ENCODE measurements around the gene INPP5A. TPM values are rescaled to one million over a fixed set of nuclear protein-coding genes. Genes with fewer than 3 reads are reported as not detected.
A peak's percentile ranks its signal among the peaks of the same experiment; 100 is the strongest.

INPP5A gene
- total and polyA plus RNA-seq, 7 donors, result 15.1 to 48.8 (median 40.9) TPM

DNA sequence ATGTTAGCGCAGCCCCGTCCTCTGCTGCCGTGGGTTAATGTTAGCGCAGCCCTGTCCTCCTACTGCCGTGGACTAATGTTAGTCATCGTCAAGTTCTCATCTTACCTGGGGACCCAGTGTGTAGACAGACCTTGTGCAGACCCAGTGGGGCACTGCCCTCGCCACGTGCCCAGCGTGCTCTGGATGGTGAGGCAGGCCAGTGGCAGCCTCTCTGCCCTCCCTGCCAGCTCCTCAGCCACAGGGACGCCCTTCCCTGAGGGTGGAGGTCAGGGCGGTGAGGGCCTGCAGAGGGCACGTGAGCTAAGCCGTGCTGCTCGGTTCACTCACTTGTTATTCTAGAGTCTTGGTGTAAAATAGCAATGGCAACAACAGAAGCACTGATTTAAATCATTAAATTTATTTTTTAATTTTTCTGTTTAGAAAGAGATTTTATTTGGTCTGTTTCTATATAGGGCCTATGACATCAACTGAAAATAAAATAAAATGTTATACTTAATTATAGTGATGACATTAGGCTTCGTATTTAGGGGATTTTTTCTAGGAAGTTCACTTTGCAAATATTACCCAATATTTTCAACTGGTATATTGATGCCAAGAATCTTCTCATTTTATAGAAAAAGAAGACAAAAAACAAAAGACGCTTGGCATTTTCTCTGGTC lies 199.9 kb downstream of the INPP5A start:
- no peak for DNase-seq
- TF ChIP-seq CTCF (IDR thresholded peaks at IDR 0.05), result no peak
- H3K4me3 ChIP-seq, result no peak overlapping the region
- intact Hi-C loops (cut with DNase I), result no loop called here
- peaks cover 0 to 14% of the 10 kb centered on the region in 2 donors for H3K36me3 ChIP-seq (ENCODE audit: insufficient read depth in 1 of 2, low read depth in 1 of 2)
- no peaks in the 10 kb centered on the region for H3K4me1 ChIP-seq
- no peak overlapping the region for H3K27ac ChIP-seq
- no peaks in the 10 kb centered on the region for H3K9me3 ChIP-seq
- no peaks in the 10 kb centered on the region for H3K27me3 ChIP-seq (ENCODE audit: insufficient read depth in 3 of 3, low read length in 2 of 3)
- ATAC-seq, result peak in 3 of 4 donors; percentile 45 to 74 (median 49)
- WGBS, 3 donors, result 89 to 92% (median 91%) methylated on average over 16 of the region's 16 CpGs

GRCh38 chr10:132738454-132739224 lies 201.1 kb downstream of the INPP5A start:
- Histone ChIP-seq H3K9me3 (no peaks in the 10 kb centered on the region), H3K27ac (no peak overlapping the region), H3K4me3 (no peak overlapping the region), H3K36me3 (ENCODE audit: insufficient read depth in 1 of 2, low read depth in 1 of 2) (peaks cover 0 to 14% of the 10 kb centered on the region in 2 donors), H3K4me1 (no peaks in the 10 kb centered on the region), H3K27me3 (ENCODE audit: insufficient read depth in 3 of 3, low read length in 2 of 3) (no peaks in the 10 kb centered on the region)
- DNase-seq (no peak), ATAC-seq (no peak)
- intact Hi-C loops (cut with DNase I), result no loop called here
- 88 to 93% (median 91%) methylated on average over 25 of the region's 25 CpGs for WGBS, 3 donors
- TF ChIP-seq CTCF (IDR thresholded peaks at IDR 0.05), result no peak

DNA sequence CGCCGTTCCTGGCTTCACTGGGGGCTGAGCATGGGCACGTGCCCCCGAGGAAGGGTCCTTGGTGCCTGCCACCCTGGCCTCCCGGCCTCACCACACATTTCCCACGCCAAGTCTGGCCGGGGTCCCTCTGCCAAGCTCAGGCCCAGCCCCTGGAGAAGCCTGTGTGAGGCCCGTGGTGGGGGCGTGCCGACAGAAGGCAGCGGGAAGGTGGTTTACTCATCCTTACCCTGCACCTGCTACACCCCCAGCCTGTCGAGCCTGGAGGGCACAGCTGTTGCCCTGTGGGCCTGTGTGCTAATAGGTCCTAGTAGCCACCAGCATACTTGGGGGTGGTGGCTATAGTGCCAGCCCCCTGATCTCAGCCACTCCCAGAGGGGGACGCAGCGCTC lies 201.6 kb downstream of the INPP5A start:
- WGBS, 3 donors, result 81 to 82% (median 81%) methylated on average over 14 of the region's 14 CpGs
- Histone ChIP-seq H3K27me3 (ENCODE audit: insufficient read depth in 3 of 3, low read length in 2 of 3) (no peaks in the 10 kb centered on the region), H3K36me3 (ENCODE audit: insufficient read depth in 1 of 2, low read depth in 1 of 2) (peaks cover 0 to 14% of the 10 kb centered on the region in 2 donors), H3K4me3 (no peak overlapping the region), H3K4me1 (no peaks in the 10 kb centered on the region), H3K9me3 (no peaks in the 10 kb centered on the region), H3K27ac (no peak overlapping the region)
- intact Hi-C loops (cut with DNase I), result no loop called here
- DNase-seq, result no peak
- no peak for TF ChIP-seq CTCF (IDR thresholded peaks at IDR 0.05)
- ATAC-seq, result no peak

DNA sequence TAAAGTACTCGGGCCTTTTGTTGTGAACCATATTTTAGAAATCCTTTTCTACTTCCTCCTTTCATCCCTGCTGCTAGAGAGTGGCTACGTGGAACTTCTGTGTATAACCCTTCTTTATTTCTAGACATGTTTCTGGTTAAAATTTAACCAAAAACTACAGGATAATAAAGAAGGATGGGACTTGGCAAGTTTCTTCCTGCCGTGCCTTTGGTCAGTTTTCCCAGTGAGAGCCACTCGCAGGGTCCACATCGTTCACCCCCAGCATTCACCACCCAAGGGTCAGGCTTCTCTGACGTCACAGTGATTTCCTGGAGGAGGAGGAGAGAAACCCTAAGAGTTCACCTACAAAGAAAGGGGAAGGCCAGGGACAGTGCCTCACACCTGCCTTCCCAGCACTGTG lies 203.0 kb downstream of the INPP5A start:
- 90 to 92% (median 91%) methylated on average over 6 of the region's 6 CpGs for WGBS, 3 donors
- Histone ChIP-seq H3K27me3 (ENCODE audit: insufficient read depth in 3 of 3, low read length in 2 of 3) (no peaks in the 10 kb centered on the region), H3K4me1 (no peaks in the 10 kb centered on the region), H3K27ac (no peak overlapping the region), H3K9me3 (no peaks in the 10 kb centered on the region), H3K4me3 (no peak overlapping the region), H3K36me3 (ENCODE audit: insufficient read depth in 1 of 2, low read depth in 1 of 2) (peaks cover 0 to 14% of the 10 kb centered on the region in 2 donors)
- intact Hi-C loops (cut with DNase I), result no loop called here
- TF ChIP-seq CTCF (IDR thresholded peaks at IDR 0.05), result no peak
- DNase-seq (no peak), ATAC-seq (no peak)
